ENCODE data around the gene ZNF311.

ZNF311 gene

DNA sequence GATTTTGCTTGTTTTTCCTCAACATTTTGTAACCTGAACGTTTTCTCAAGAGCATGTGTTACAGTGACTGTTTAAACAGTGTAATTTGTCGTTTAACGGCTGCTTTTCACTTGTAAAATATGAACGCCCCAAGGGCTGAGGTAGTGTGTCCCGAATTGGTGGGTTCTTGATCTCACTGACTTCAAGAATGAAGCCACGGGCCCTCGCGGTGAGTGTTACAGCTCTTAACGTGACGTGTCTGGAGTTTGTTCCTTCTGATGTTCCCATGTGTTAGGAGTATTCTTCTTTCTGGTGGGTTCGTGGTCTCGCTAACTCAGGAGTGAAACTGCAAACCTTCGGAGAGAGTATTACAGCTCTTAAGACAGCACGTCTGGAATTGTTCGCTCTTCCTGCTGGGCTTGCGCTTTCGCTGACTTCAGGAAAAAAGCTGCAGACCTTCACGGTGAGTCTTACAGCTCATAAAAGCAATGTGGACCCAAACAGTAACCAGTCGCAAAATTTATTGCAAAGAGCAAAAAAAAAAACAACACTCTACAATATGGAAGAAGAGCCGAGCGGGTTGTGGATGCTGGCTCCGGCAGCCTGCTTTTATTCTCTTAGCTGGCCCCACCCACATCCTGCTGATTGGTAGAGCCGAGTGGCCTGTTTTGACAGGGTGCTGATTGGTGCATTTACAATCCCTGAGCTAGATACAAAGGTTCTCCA, 56.2 kb downstream of the ZNF311 start:
- Histone ChIP-seq H3K9me3 (replicated peaks; ENCODE audit: insufficient read depth, low read length) (no peaks in the 10 kb centered on the region), H3K9ac (ENCODE audit: low read length) (no peak overlapping the region), H3F3A (ENCODE audit: insufficient read depth, low read length) (peaks cover 4% of the 10 kb centered on the region; the same call in 1 of the 2 replicates), H3K36me3 (replicated peaks; ENCODE audit: insufficient read depth, low read length) (no peaks in the 10 kb centered on the region), H3K4me3 (ENCODE audit: low read length) (no peak overlapping the region), H3K27me3 (replicated peaks; ENCODE audit: insufficient read depth, low read length) (no peaks in the 10 kb centered on the region), H4K20me1 (ENCODE audit: insufficient read depth, low read length) (no peaks in the 10 kb centered on the region), H2AFZ (ENCODE audit: low read length) (no peak overlapping the region), H3K4me1 (ENCODE audit: low read length) (no peaks in the 10 kb centered on the region), H3K27ac (ENCODE audit: low read length) (no peak overlapping the region), H3K4me2 (ENCODE audit: low read depth, low read length) (no peak overlapping the region), H3K9me2 (replicated peaks; ENCODE audit: insufficient read depth, low read length) (no peaks in the 10 kb centered on the region), H3K79me2 (ENCODE audit: low read length) (no peaks in the 10 kb centered on the region)
- no peak for TF ChIP-seq EZH2phosphoT487 (IDR thresholded peaks at IDR 0.05; ENCODE audit: low read length)
- TF ChIP-seq EZH2 (optimal IDR thresholded peaks at IDR 0.05; ENCODE audit: low read depth, low read length) = no peak
- TF ChIP-seq CTCF (IDR thresholded peaks at IDR 0.05; ENCODE audit: low read length) = no peak
- no peak for DNase-seq

- H4K20me1 ChIP-seq (ENCODE audit: insufficient read depth, low read length) = no peaks in the 10 kb centered on the region
- no peak overlapping the region for H3K27ac ChIP-seq (ENCODE audit: low read length)
- no peak overlapping the region for H3K4me3 ChIP-seq (ENCODE audit: low read length)
- H3K79me2 ChIP-seq (ENCODE audit: low read length) = no peaks in the 10 kb centered on the region
- no peaks in the 10 kb centered on the region for H3K4me1 ChIP-seq (ENCODE audit: low read length)
- H3F3A ChIP-seq (ENCODE audit: insufficient read depth, low read length) = peaks cover 8% of the 10 kb centered on the region; the same call in 1 of the 2 replicates
- H3K9me3 ChIP-seq (replicated peaks; ENCODE audit: insufficient read depth, low read length) = no peaks in the 10 kb centered on the region
- H3K4me2 ChIP-seq (ENCODE audit: low read depth, low read length) = no peak overlapping the region
- no peaks in the 10 kb centered on the region for H3K36me3 ChIP-seq (replicated peaks; ENCODE audit: insufficient read depth, low read length)
- H3K9ac ChIP-seq (ENCODE audit: low read length) = no peak overlapping the region
- no peaks in the 10 kb centered on the region for H3K9me2 ChIP-seq (replicated peaks; ENCODE audit: insufficient read depth, low read length)
- 0 out of 2 replicates have a peak, but pooled peaks cover under 1% of the 10 kb centered on the region for H3K27me3 ChIP-seq (replicated peaks; ENCODE audit: insufficient read depth, low read length)
- H2AFZ ChIP-seq (ENCODE audit: low read length) = no peak overlapping the region
- DNase-seq = no peak
- no peak for TF ChIP-seq EZH2 (optimal IDR thresholded peaks at IDR 0.05; ENCODE audit: low read depth, low read length)
- TF ChIP-seq EZH2phosphoT487 (IDR thresholded peaks at IDR 0.05; ENCODE audit: low read length) = no peak
- TF ChIP-seq CTCF (IDR thresholded peaks at IDR 0.05; ENCODE audit: low read length) = no peak
Measured at GRCh38 chr6:28947831-28948270, 57.3 kb downstream of the ZNF311 start.

DNA sequence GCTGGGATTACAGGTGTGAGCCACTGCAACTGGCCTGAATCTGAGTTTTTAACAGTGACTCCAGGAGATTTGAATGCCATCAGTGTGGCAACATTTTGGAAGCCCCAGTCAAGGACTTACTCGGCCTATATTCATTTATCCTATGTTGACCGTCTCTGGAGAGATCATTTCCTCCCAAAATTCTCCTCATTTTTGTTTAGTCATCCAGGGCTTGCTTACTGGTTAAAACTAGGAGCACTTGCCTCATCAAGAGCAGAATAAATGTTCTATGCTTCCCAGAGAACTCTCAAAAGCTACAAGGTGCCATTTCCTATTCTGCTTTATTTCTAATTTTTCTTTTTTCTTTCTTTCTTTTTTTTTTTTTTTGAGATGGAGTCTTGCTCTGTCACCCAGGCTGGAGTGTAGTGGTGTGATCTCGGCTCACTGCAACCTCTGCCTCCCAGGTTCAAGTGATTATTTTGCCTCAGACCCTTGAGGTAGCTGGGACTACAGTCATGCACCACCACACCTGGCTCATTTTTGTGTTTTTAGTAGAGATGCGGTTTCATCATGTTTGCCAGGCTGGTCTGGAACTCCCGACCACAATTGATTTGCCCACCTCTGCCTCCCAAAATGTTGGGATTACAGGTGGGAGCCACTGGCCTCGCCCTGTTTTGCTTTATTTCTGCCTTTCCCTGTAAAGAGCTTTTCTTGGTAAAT, 57.9 kb downstream of the ZNF311 start:
- H3K27me3 ChIP-seq (replicated peaks; ENCODE audit: insufficient read depth, low read length) = 0 out of 2 replicates have a peak, but pooled peaks cover 7% of the 10 kb centered on the region
- no peaks in the 10 kb centered on the region for H3K9me2 ChIP-seq (replicated peaks; ENCODE audit: insufficient read depth, low read length)
- no peak overlapping the region for H2AFZ ChIP-seq (ENCODE audit: low read length)
- H4K20me1 ChIP-seq (ENCODE audit: insufficient read depth, low read length) = no peaks in the 10 kb centered on the region
- H3K9me3 ChIP-seq (replicated peaks; ENCODE audit: insufficient read depth, low read length) = no peaks in the 10 kb centered on the region
- no peak overlapping the region for H3K4me3 ChIP-seq (ENCODE audit: low read length)
- no peak for TF ChIP-seq EZH2 (optimal IDR thresholded peaks at IDR 0.05; ENCODE audit: low read depth, low read length)
- TF ChIP-seq CTCF (IDR thresholded peaks at IDR 0.05; ENCODE audit: low read length) = no peak
- no peak for TF ChIP-seq EZH2phosphoT487 (IDR thresholded peaks at IDR 0.05; ENCODE audit: low read length)
- H3K9ac ChIP-seq (ENCODE audit: low read length) = no peak overlapping the region
- DNase-seq = no peak
- H3K79me2 ChIP-seq (ENCODE audit: low read length) = no peaks in the 10 kb centered on the region
- H3K27ac ChIP-seq (ENCODE audit: low read length) = no peak overlapping the region
- peaks cover 8% of the 10 kb centered on the region; the same call in 1 of the 2 replicates for H3F3A ChIP-seq (ENCODE audit: insufficient read depth, low read length)
- H3K36me3 ChIP-seq (replicated peaks; ENCODE audit: insufficient read depth, low read length) = no peaks in the 10 kb centered on the region
- H3K4me2 ChIP-seq (ENCODE audit: low read depth, low read length) = no peak overlapping the region
- 0 out of 2 replicates have a peak, but pooled peaks cover 2% of the 10 kb centered on the region for H3K4me1 ChIP-seq (ENCODE audit: low read length)
